A549 (cell line): Measurements from ENCODE around the gene RNF17. TPM values are rescaled to one million over a fixed set of nuclear protein-coding genes. Genes with fewer than 3 reads are reported as not detected.

ENCODE experiments used
- ATAC-seq, 2 experiments: fragments of 200-7000 bp in 1 of 2; fragments of >200 bp in 1 of 2; cut with Nextera tagmentation in 1 of 2; cut with Tn5 transposase in 1 of 2; 3 replicates each; pipeline versions ENCODE4 v1.8.0 to v1.9.1; 2018 to 2020; ENCODE audit warnings: mild to moderate bottlenecking in 1 of 2, moderate library complexity in 1 of 2
- CTCF ChIA-PET: fragments of 300-600 bp; sonication (Branson Sonifier 250); formaldehyde crosslinking; extraction: SDS; loops from one replicate; lab custom pipeline; 2021; ENCODE audit warnings: antibody characterized with exemption, inconsistent platforms; lab: Yijun Ruan, JAX
- POLR2A ChIA-PET: fragments of 350-600 bp; formaldehyde crosslinking; extraction: SDS; loops from one replicate; lab custom pipeline; 2021; ENCODE audit warnings: antibody characterized with exemption, inconsistent platforms; lab: Yijun Ruan, JAX
- DNase-seq, 2 experiments: peaks; one replicate each; pipeline versions ENCODE4 v3.0.0 to v3.0.0-alpha.2; 2011 to 2016; ENCODE audit warnings: low read depth in 1 of 2, low spot score in 1 of 2
- FAIRE-seq: peaks from 2 replicates; lab custom pipeline; 2011; peaks lifted over from hg19 to GRCh38; lab: Jason Lieb, UNC
- H3K27ac ChIP-seq, 2 experiments: fragments of >200 bp; sonication (Bioruptor Twin); formaldehyde crosslinking; 3 replicates each; pipeline ENCODE4 v1.5.1; 2016 to 2017
- H3K4me1 ChIP-seq: fragments of >200 bp; sonication (Bioruptor Twin); formaldehyde crosslinking; 3 replicates; pipeline ENCODE4 v1.6.1; 2016
- H3K4me2 ChIP-seq: fragments of >200 bp; sonication (Bioruptor Twin); formaldehyde crosslinking; 3 replicates; pipeline ENCODE4 v1.6.1; 2016
- H3K4me3 ChIP-seq: fragments of >200 bp; sonication (Bioruptor Twin); formaldehyde crosslinking; 3 replicates; pipeline ENCODE4 v1.5.1; 2016
- H3K9me3 ChIP-seq: fragments of >200 bp; sonication (Bioruptor Twin); formaldehyde crosslinking; 3 replicates; pipeline ENCODE4 v1.6.1; 2016
- BHLHE40 ChIP-seq: IDR thresholded peaks from 2 replicates; pipeline ENCODE4 v1.6.1; 2012; ENCODE audit warnings: low read depth, low read length, inconsistent platforms
- CBX2 ChIP-seq: fragments of 200-600 bp; sonication (generic); IDR thresholded peaks from 2 replicates; pipeline ENCODE4 v1.6.1; 2016; ENCODE audit warnings: low read depth, mild to moderate bottlenecking, borderline replicate concordance
- CBX8 ChIP-seq: fragments of 200-600 bp; sonication (generic); IDR thresholded peaks from 2 replicates; pipeline ENCODE4 v1.6.1; 2016
- CEBPB ChIP-seq, 2 experiments: fragments of >200 bp in 1 of 2; sonication (Bioruptor Twin) in 1 of 2; formaldehyde crosslinking in 1 of 2; IDR thresholded peaks; 2 replicates each; pipeline ENCODE4 v1.6.1; 2012 to 2016
- CHD4 ChIP-seq: fragments of 200-600 bp; sonication (generic); IDR thresholded peaks from 2 replicates; pipeline ENCODE4 v1.6.1; 2016; ENCODE audit warnings: antibody characterized with exemption, mild to moderate bottlenecking, borderline replicate concordance
- EHF ChIP-seq: fragments of 250-450 bp; sonication (Bioruptor Pico); IDR thresholded peaks from 2 replicates; pipeline ENCODE4 v1.5.0; 2020; ENCODE audit warnings: mild to moderate bottlenecking
- EHMT2 ChIP-seq: fragments of 200-600 bp; sonication (generic); IDR thresholded peaks from 2 replicates; pipeline ENCODE4 v1.6.1; 2016; ENCODE audit warnings: antibody characterized with exemption, low read depth, mild to moderate bottlenecking, moderate library complexity
- GATA3 ChIP-seq: IDR thresholded peaks from 2 replicates; pipeline ENCODE4 v1.6.1; 2012; ENCODE audit warnings: borderline replicate concordance
- HDAC2 ChIP-seq: fragments of 200-600 bp; sonication (generic); IDR thresholded peaks from 2 replicates; pipeline ENCODE4 v1.6.1; 2016
- HEYL ChIP-seq: fragments of 250-450 bp; sonication (Bioruptor Pico); IDR thresholded peaks from 2 replicates; pipeline ENCODE4 v1.8.0; 2021; ENCODE audit warnings: mild to moderate bottlenecking, moderate library complexity
- HOXB13 ChIP-seq: fragments of 250-450 bp; sonication (Bioruptor Pico); IDR thresholded peaks from 2 replicates; pipeline ENCODE4 v1.5.0; 2020; ENCODE audit warnings: low read depth, mild to moderate bottlenecking, moderate library complexity
- HOXB5 ChIP-seq: fragments of 250-450 bp; sonication (Bioruptor Pico); IDR thresholded peaks from 2 replicates; pipeline ENCODE4 v1.5.0; 2020; ENCODE audit warnings: mild to moderate bottlenecking, moderate library complexity
- JUNB ChIP-seq: fragments of >200 bp; sonication (Bioruptor Twin); formaldehyde crosslinking; IDR thresholded peaks from 2 replicates; pipeline ENCODE4 v1.6.1; 2016
- KDM5A ChIP-seq: fragments of 200-600 bp; sonication (generic); IDR thresholded peaks from 2 replicates; pipeline ENCODE4 v1.6.1; 2016; ENCODE audit warnings: antibody characterized with exemption, mild to moderate bottlenecking
- MAFK ChIP-seq: fragments of 450-650 bp; IDR thresholded peaks from 2 replicates; pipeline ENCODE4 v1.6.1; 2014; ENCODE audit not compliant: partially characterized antibody
- MAZ ChIP-seq: fragments of 150-350 bp; IDR thresholded peaks from 2 replicates; pipeline ENCODE4 v1.6.1; 2014; ENCODE audit warnings: antibody characterized with exemption, low read depth, low read length, borderline replicate concordance
- MYC ChIP-seq: IDR thresholded peaks from 2 replicates; pipeline ENCODE4 v1.6.1; 2012; ENCODE audit warnings: mild to moderate bottlenecking, inconsistent platforms, low read length, improper control_type of control experiment, borderline replicate concordance
- NR3C1 ChIP-seq: fragments of >200 bp; sonication (Bioruptor Twin); formaldehyde crosslinking; IDR thresholded peaks from 3 replicates; pipeline ENCODE4 v1.6.1; 2017
- PHF8 ChIP-seq: fragments of 200-600 bp; sonication (generic); IDR thresholded peaks from 2 replicates; pipeline ENCODE4 v1.6.1; 2016; ENCODE audit warnings: low read depth, mild to moderate bottlenecking, antibody characterized with exemption, moderate library complexity, borderline replicate concordance
- POLR2A ChIP-seq: IDR thresholded peaks from 2 replicates; pipeline ENCODE4 v1.6.1; 2012; ENCODE audit warnings: mild to moderate bottlenecking, low read length
- POLR2AphosphoS2 ChIP-seq: conservative IDR thresholded peaks from 2 replicates; pipeline ENCODE4 v1.6.1; 2012; ENCODE audit warnings: low read length, improper control_type of control experiment, inconsistent platforms
- RAD21 ChIP-seq, 2 experiments: fragments of >200 bp in 1 of 2; sonication (Bioruptor Twin) in 1 of 2; formaldehyde crosslinking in 1 of 2; IDR thresholded peaks in 1 of 2; conservative IDR thresholded peaks in 1 of 2; 2 replicates in 1 of 2; 3 replicates in 1 of 2; pipeline ENCODE4 v1.6.1; 2012 to 2018; ENCODE audit warnings: inconsistent platforms in 1 of 2
- RCOR1 ChIP-seq: fragments of 150-350 bp; IDR thresholded peaks from 2 replicates; pipeline ENCODE4 v1.6.1; 2014; ENCODE audit warnings: antibody characterized with exemption, low read length, low read depth
- RFX5 ChIP-seq: fragments of 450-650 bp; IDR thresholded peaks from 2 replicates; pipeline ENCODE4 v1.7.1; 2014; ENCODE audit warnings: antibody characterized with exemption, mild to moderate bottlenecking, moderate library complexity
- SMC3 ChIP-seq: fragments of >200 bp; sonication (Bioruptor Twin); formaldehyde crosslinking; IDR thresholded peaks from 3 replicates; pipeline ENCODE4 v1.6.1; 2018; ENCODE audit warnings: inconsistent platforms
- SREBF2 ChIP-seq: fragments of 450-650 bp; IDR thresholded peaks from 2 replicates; pipeline ENCODE4 v1.6.1; 2014; ENCODE audit warnings: mild to moderate bottlenecking, moderate library complexity
- TFCP2L1 ChIP-seq: fragments of 250-450 bp; sonication (Bioruptor Pico); IDR thresholded peaks from 2 replicates; pipeline ENCODE4 v1.5.0; 2021; ENCODE audit warnings: mild to moderate bottlenecking
- TP53 ChIP-seq: fragments of 250-450 bp; sonication (Bioruptor Pico); IDR thresholded peaks from 2 replicates; pipeline ENCODE4 v1.5.0; 2021; ENCODE audit warnings: mild to moderate bottlenecking, moderate library complexity
- ZNF302 ChIP-seq: fragments of 250-450 bp; sonication (Bioruptor Pico); IDR thresholded peaks from 2 replicates; pipeline ENCODE4 v1.9.0; 2021; ENCODE audit warnings: inconsistent platforms, mild to moderate bottlenecking, moderate library complexity
- whole genome bisulfite sequencing: methylation state at CpG from one replicate; pipeline ENCODE4 v1.1.6; 2017; ENCODE audit errors: missing lambda C conversion rate; 5-methylcytosine and 5-hydroxymethylcytosine counted together
- polyA plus RNA-seq, 4 experiments: library from polyadenylated mRNA; depleted of rRNA in 3 of 4; stranded (reverse); fragments of >200 nt; fragmentation: RNase III in 1 of 4; extraction: RNeasy Plus Mini Kit Qiagen cat#74134 plus additional on column Dnase treatment in 1 of 4; gene quantifications; 2 replicates in 3 of 4; 3 replicates in 1 of 4; pipeline ENCODE4 v1.2.3, GENCODE V29; 2011 to 2017
- TF ChIP-seq, protein P1 (sequence below): fragments of 450-650 bp; IDR thresholded peaks from 2 replicates; pipeline ENCODE4 v1.6.1; 2014; ENCODE audit warnings: antibody characterized with exemption
- TF ChIP-seq, protein P2 (sequence below): fragments of >200 bp; sonication (Bioruptor Twin); formaldehyde crosslinking; IDR thresholded peaks from 2 replicates; pipeline ENCODE4 v1.6.1; 2016
- TF ChIP-seq, protein P3 (sequence below): fragments of 250-450 bp; sonication (Bioruptor Pico); IDR thresholded peaks from 2 replicates; pipeline ENCODE4 v1.5.0; 2020; ENCODE audit warnings: low read depth, mild to moderate bottlenecking, moderate library complexity

Gene RNF17
- polyA plus RNA-seq, 2 of the 4 experiments (the other 2 are of a cell fraction), result not detected

DNA sequence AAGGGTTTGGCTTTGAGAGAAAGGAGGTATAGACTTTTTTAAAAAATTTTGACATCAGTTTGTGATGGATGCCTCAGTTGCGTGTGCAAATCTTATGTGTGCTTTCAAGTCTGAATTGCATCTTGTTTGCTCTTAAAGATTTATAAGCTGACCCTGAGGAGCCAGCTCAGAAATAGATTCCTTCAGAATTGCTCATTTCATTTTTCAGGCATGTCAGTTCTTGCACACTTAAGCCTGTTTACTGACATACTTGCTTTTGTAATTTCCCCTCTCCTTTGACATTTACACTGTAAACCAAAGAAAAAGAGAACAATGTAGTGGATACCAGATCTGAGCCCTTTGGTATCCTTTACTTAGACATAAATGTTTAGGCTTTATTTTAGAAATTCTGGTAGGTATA lies 87.6 kb downstream of the RNF17 start:
- no peak for ATAC-seq
- POLR2A ChIA-PET, result no interaction called here
- WGBS, result 56% methylated on average over 1 of the region's 1 CpG
- TF ChIP-seq, protein P1, sequence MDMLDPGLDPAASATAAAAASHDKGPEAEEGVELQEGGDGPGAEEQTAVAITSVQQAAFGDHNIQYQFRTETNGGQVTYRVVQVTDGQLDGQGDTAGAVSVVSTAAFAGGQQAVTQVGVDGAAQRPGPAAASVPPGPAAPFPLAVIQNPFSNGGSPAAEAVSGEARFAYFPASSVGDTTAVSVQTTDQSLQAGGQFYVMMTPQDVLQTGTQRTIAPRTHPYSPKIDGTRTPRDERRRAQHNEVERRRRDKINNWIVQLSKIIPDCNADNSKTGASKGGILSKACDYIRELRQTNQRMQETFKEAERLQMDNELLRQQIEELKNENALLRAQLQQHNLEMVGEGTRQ, result no peak
- no peak for TF ChIP-seq HDAC2
- no peak for TF ChIP-seq SMC3
- no peak for TF ChIP-seq MAZ
- no peak for TF ChIP-seq MAFK
- TF ChIP-seq HEYL (CRISPR knock-in tag), result no peak
- TF ChIP-seq, all 56 proteins: peak for 0
- H3K9me3 ChIP-seq, result no peaks in the 10 kb centered on the region
- no peak overlapping the region for H3K27ac ChIP-seq
- H3K4me3 ChIP-seq, result no peak overlapping the region
- no peak overlapping the region for H3K4me2 ChIP-seq
- CTCF ChIA-PET, result interaction anchor here (0.7 kb wide), 1 partner anchor 14 kb away, joined by 3 read pairs; no protein-coding TSS in a partner anchor
- DNase-seq (no peak), FAIRE-seq (no peak)
- H3K4me1 ChIP-seq, result no peaks in the 10 kb centered on the region

DNA sequence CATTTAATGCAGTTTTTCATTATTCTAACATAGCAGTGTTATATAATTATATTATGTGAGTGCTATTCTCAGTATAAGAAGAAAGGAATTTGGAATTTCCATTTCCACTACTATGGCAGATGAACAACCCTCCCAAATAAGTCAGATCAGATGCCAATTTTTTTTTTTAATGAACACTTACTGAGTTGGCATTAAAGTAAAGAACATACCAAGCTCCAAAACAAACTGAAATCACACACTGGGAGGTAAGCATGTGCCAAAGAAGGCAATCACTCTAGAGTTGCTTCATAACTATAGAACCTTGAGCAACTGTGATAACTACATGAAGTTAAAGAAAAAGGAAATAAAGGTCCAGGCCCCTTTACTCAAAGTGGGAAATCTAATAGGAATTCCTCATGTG lies 90.3 kb downstream of the RNF17 start:
- no peaks in the 10 kb centered on the region for H3K4me1 ChIP-seq
- CTCF ChIA-PET, result no interaction called here
- no peak overlapping the region for H3K4me3 ChIP-seq
- H3K4me2 ChIP-seq, result no peak overlapping the region
- FAIRE-seq (no peak), ATAC-seq (no peak), DNase-seq (no peak)
- no peak for TF ChIP-seq RFX5
- TF ChIP-seq JUNB, result no peak
- TF ChIP-seq EHF (CRISPR knock-in tag), result no peak
- TF ChIP-seq POLR2A, result no peak
- no peak for TF ChIP-seq TP53
- no peak for TF ChIP-seq POLR2AphosphoS2
- TF ChIP-seq MAZ, result no peak
- no peak for TF ChIP-seq PHF8
- no peak for TF ChIP-seq EHMT2
- POLR2A ChIA-PET, result no interaction called here
- H3K9me3 ChIP-seq, result no peaks in the 10 kb centered on the region
- no peak overlapping the region for H3K27ac ChIP-seq

DNA sequence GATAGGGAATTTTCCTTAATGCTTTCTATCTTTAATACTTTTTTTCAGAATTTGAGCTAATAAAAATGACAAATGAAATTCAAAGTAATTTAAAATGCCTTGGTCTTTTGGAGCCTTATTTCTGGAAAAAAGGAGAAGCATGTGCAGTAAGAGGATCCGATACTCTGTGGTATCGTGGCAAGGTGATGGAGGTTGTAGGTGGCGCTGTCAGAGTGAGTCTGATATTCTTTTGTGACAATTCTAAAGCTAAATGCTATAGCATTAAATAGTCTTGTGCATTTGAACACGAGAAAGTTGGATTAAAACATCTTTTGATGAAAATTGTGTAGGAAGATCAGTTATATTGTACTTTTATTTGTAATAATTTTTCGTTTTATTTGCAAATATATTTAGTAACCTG lies 95.0 kb downstream of the RNF17 start:
- no peak overlapping the region for H3K4me2 ChIP-seq
- POLR2A ChIA-PET, result no interaction called here
- CTCF ChIA-PET, result interaction anchor here (0.8 kb wide), 1 partner anchor 15 kb away, joined by 3 read pairs; no protein-coding TSS in a partner anchor
- H3K9me3 ChIP-seq, result no peaks in the 10 kb centered on the region
- H3K4me1 ChIP-seq, result no peaks in the 10 kb centered on the region
- ATAC-seq, result no peak
- H3K4me3 ChIP-seq, result no peak overlapping the region
- TF ChIP-seq CBX2, result no peak
- TF ChIP-seq RAD21 (conservative IDR thresholded peaks at IDR 0.05 in 1 of 2, IDR thresholded peaks at IDR 0.05 in 1 of 2), result no peak
- TF ChIP-seq RCOR1, result no peak
- no peak for TF ChIP-seq CHD4
- TF ChIP-seq SREBF2, result no peak
- TF ChIP-seq CEBPB (IDR thresholded peaks at IDR 0.05), result no peak
- TF ChIP-seq GATA3, result no peak
- no peak for TF ChIP-seq MYC
- 41% methylated on average over 5 of the region's 5 CpGs for WGBS
- H3K27ac ChIP-seq, result no peak overlapping the region
- DNase-seq, result no peak
- FAIRE-seq, result no peak

DNA sequence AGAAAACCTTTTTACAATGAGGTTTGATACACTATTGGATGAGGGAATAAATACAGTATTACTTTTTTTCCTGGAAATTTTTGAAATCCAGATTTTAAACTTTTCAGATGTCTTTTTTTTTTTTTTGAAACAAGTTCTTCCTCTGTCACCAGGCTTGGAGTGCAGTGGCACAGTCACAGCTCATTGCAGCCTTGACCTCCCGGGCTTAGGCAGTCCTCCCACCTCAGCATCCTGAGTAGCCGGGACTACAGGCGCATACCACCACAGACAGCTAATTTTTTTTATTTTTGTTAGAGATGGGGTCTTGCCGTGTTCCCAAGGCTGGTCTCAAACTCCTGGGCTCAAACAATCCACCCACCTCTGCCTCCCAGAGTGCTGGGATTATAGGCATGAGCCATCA lies 96.8 kb downstream of the RNF17 start:
- ChIA-PET CTCF (interaction anchor here (1.0 kb wide), 1 partner anchor 14 kb away, joined by 3 read pairs; no protein-coding TSS in a partner anchor), POLR2A (no interaction called here)
- FAIRE-seq (no peak), DNase-seq (no peak), ATAC-seq (no peak)
- no peak overlapping the region for H3K4me3 ChIP-seq
- H3K27ac ChIP-seq, result no peak overlapping the region
- no peaks in the 10 kb centered on the region for H3K4me1 ChIP-seq
- WGBS, result 55% methylated on average over 4 of the region's 4 CpGs
- no peak overlapping the region for H3K4me2 ChIP-seq
- H3K9me3 ChIP-seq, result no peaks in the 10 kb centered on the region
- no peak for TF ChIP-seq KDM5A
- TF ChIP-seq HOXB5 (CRISPR knock-in tag), result no peak
- no peak for TF ChIP-seq NR3C1
- no peak for TF ChIP-seq CBX8
- TF ChIP-seq ZNF302 (CRISPR knock-in tag), result no peak
- no peak for TF ChIP-seq CHD4
- TF ChIP-seq EHF (CRISPR knock-in tag), result no peak
- TF ChIP-seq, protein P1, result no peak
- TF ChIP-seq BHLHE40, result no peak
- TF ChIP-seq GATA3, result no peak
- TF ChIP-seq MYC, result no peak
- TF ChIP-seq, protein P2, sequence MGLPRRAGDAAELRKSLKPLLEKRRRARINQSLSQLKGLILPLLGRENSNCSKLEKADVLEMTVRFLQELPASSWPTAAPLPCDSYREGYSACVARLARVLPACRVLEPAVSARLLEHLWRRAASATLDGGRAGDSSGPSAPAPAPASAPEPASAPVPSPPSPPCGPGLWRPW, result no peak
- TF ChIP-seq, protein P3, sequence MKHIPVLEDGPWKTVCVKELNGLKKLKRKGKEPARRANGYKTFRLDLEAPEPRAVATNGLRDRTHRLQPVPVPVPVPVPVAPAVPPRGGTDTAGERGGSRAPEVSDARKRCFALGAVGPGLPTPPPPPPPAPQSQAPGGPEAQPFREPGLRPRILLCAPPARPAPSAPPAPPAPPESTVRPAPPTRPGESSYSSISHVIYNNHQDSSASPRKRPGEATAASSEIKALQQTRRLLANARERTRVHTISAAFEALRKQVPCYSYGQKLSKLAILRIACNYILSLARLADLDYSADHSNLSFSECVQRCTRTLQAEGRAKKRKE (CRISPR knock-in tag), result no peak
- no peak for TF ChIP-seq HOXB13 (CRISPR knock-in tag)
- TF ChIP-seq RFX5, result no peak
- no peak for TF ChIP-seq MAZ
- TF ChIP-seq TP53, result no peak
- no peak for TF ChIP-seq TFCP2L1 (CRISPR knock-in tag)
